ENCODE measurements around the gene MPEG1. TPM values are rescaled to one million over a fixed set of nuclear protein-coding genes. Genes with fewer than 3 reads are reported as not detected.

MPEG1 gene
- total RNA-seq, 2 experiments from 2014 or later, result 2.8 to 2.9 TPM

GRCh38 chr11:59189986-59190385 lies 22.7 kb downstream of the MPEG1 start:
- Mint-ChIP-seq H3K27ac (no peak overlapping the region), H3K27me3 (no peaks in the 10 kb centered on the region), H3K36me3 (ENCODE audit: low read depth) (peaks cover under 1% of the 10 kb centered on the region), H3K4me1 (ENCODE audit: low read depth) (no peaks in the 10 kb centered on the region), H3K4me3 (no peak overlapping the region), H3K9me3 (no peaks in the 10 kb centered on the region)
- H3K9me3 ChIP-seq (ENCODE audit: control insufficient read depth in 1 of 2, insufficient read depth in 1 of 2, low read length in 2 of 2), result no peaks in the 10 kb centered on the region
- no peak for TF ChIP-seq CTCF (IDR thresholded peaks at IDR 0.05)
- DNase-seq (no peak), ATAC-seq (ENCODE audit: poor library complexity) (no peak)
- no peaks in the 10 kb centered on the region for H3K36me3 ChIP-seq (ENCODE audit: insufficient read depth, low read length)
- H3K4me1 ChIP-seq (ENCODE audit: insufficient read depth, low read length), result peaks cover 6% of the 10 kb centered on the region
- no peak overlapping the region for H3K27ac ChIP-seq (ENCODE audit: low read depth in 1 of 2, low read length in 2 of 2)
- intact Hi-C loops (cut with DNase I, micrococcal nuclease), result no loop called here
- H3K27me3 ChIP-seq (ENCODE audit: control insufficient read depth in 1 of 2, insufficient read depth in 2 of 2, low read length in 2 of 2), result no peaks in the 10 kb centered on the region
- CTCF ChIA-PET, result interaction anchor here (1.1 to 1.4 kb wide), 2 partner anchors 18 to 33 kb away, joined by 3 to 4 read pairs; partner anchors contain the start of gene DTX4
- POLR2A ChIA-PET, result no interaction called here
- H3K4me3 ChIP-seq (ENCODE audit: low read length), result no peak overlapping the region

GRCh38 chr11:59188954-59189353 lies 23.8 kb downstream of the MPEG1 start:
- H3K4me3 Mint-ChIP-seq, result no peak overlapping the region
- CTCF ChIA-PET, result no interaction called here
- no peak for ATAC-seq (ENCODE audit: poor library complexity)
- no peaks in the 10 kb centered on the region for H3K36me3 Mint-ChIP-seq (ENCODE audit: low read depth)
- H3K27ac Mint-ChIP-seq, result no peak overlapping the region
- no peaks in the 10 kb centered on the region for H3K27me3 Mint-ChIP-seq
- H3K36me3 ChIP-seq (ENCODE audit: insufficient read depth, low read length), result no peaks in the 10 kb centered on the region
- POLR2A ChIA-PET, result no interaction called here
- H3K27ac ChIP-seq (ENCODE audit: low read depth in 1 of 2, low read length in 2 of 2), result no peak overlapping the region
- DNase-seq, result no peak
- no peak for TF ChIP-seq CTCF (IDR thresholded peaks at IDR 0.05)
- no peaks in the 10 kb centered on the region for H3K9me3 ChIP-seq (ENCODE audit: control insufficient read depth in 1 of 2, insufficient read depth in 1 of 2, low read length in 2 of 2)
- H3K4me1 ChIP-seq (ENCODE audit: insufficient read depth, low read length), result peaks cover 6% of the 10 kb centered on the region
- H3K27me3 ChIP-seq (ENCODE audit: control insufficient read depth in 1 of 2, insufficient read depth in 2 of 2, low read length in 2 of 2), result no peaks in the 10 kb centered on the region
- no peak overlapping the region for H3K4me3 ChIP-seq (ENCODE audit: low read length)
- H3K9me3 Mint-ChIP-seq, result no peaks in the 10 kb centered on the region
- intact Hi-C loops (cut with DNase I, micrococcal nuclease), result no loop called here
- H3K4me1 Mint-ChIP-seq (ENCODE audit: low read depth), result no peaks in the 10 kb centered on the region

GRCh38 chr11:59187587-59187986 lies 25.1 kb downstream of the MPEG1 start:
- intact Hi-C loops (cut with DNase I, micrococcal nuclease), result loop anchor here in 1 of 2 experiments (2.0 kb wide), 1 partner anchor 15 kb away; the partner anchor contains the start of gene DTX4
- no peak for DNase-seq
- Mint-ChIP-seq H3K27me3 (no peaks in the 10 kb centered on the region), H3K4me1 (ENCODE audit: low read depth) (no peaks in the 10 kb centered on the region), H3K27ac (no peak overlapping the region), H3K36me3 (ENCODE audit: low read depth) (no peaks in the 10 kb centered on the region), H3K9me3 (no peaks in the 10 kb centered on the region), H3K4me3 (no peak overlapping the region)
- Histone ChIP-seq H3K4me1 (ENCODE audit: insufficient read depth, low read length) (peaks cover 6% of the 10 kb centered on the region), H3K27me3 (ENCODE audit: control insufficient read depth in 1 of 2, insufficient read depth in 2 of 2, low read length in 2 of 2) (no peaks in the 10 kb centered on the region), H3K9me3 (ENCODE audit: control insufficient read depth in 1 of 2, insufficient read depth in 1 of 2, low read length in 2 of 2) (no peaks in the 10 kb centered on the region), H3K27ac (ENCODE audit: low read depth in 1 of 2, low read length in 2 of 2) (no peak overlapping the region), H3K4me3 (ENCODE audit: low read length) (no peak overlapping the region), H3K36me3 (ENCODE audit: insufficient read depth, low read length) (no peaks in the 10 kb centered on the region)
- POLR2A ChIA-PET, result interaction anchor here (2.1 kb wide), 1 partner anchor 16 kb away, joined by 10 read pairs; the partner anchor contains the start of gene DTX4
- TF ChIP-seq CTCF (IDR thresholded peaks at IDR 0.05), result no peak
- no peak for ATAC-seq (ENCODE audit: poor library complexity)
- CTCF ChIA-PET, result interaction anchor here (2.9 kb wide), 1 partner anchor 16 kb away, joined by 26 read pairs; the partner anchor contains the start of gene DTX4
